ENCODE data around the gene RNLS. TPM values are rescaled to one million over a fixed set of nuclear protein-coding genes. Genes with fewer than 3 reads are reported as not detected.

RNLS gene
- polyA plus RNA-seq (2011; rRNA removed) = 16.8 and 20.0 TPM in 2 replicates
- 9.6 and 11.7 TPM in 2 replicates for polyA plus RNA-seq (2012; cell fraction: cytosol; rRNA removed)
- polyA plus RNA-seq (2012; cell fraction: nucleus; rRNA removed) = 6.3 and 7.2 TPM in 2 replicates
- polyA plus RNA-seq (2017; fragmentation: RNase III; extraction: RNeasy Plus Mini Kit Qiagen cat#74134 plus additional on column Dnase treatment) = 11.7 to 13.2 TPM (median 11.7 TPM) in 3 replicates
- polyA minus RNA-seq (2011; rRNA and poly(A)+ RNA removed) = 9.7 and 14.0 TPM in 2 replicates

DNA sequence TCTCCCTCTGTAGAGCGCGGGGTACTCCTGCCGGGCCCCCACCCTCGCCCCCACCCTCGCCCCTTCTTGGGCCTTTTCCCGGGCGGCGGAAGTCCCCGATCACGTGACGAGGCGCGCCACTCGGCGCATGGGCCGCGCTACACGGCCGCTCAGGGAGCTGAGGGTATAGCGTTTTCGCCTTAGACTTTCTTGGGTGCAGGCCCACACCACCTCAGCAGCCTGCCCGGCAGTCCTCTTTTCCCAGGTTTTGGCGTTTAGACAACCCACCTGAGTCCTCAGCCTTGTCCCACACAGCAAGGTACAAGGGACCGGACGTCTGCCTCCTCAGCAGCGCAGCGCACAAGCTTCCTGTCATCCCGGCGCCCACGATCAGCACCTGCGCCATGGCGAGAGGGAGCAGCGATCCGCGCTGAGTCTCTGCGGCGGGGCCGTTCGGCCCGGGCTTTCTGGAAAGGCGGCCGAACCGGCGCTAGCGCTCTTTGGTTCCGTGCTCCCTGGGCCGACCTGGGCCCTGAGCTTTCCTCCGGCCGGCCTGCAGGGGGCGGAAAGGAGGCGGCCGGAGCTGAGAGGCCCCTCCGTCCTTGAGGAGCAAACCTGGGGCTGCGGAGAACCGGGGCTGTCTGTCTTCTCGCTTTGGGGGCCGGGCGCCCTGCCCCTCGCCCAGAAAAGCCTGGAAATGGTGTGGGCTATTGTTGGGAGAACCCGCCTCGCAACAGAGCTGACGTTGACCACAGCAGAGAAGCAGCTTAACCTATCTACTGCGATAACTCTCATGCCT, at the start of gene RNLS:
TSS of gene RNLS (minus strand) at position 513 of the 778 bp plus-strand sequence.
- FAIRE-seq = no peak
- Histone ChIP-seq H3K27ac (peak within 1 kb of the TSS; percentile 90 to 93), H3K4me3 (peak within 1 kb of the TSS; percentile 67), H3K9me3 (no peaks in the 10 kb centered on the region), H3K4me1 (no peaks in the 10 kb centered on the region), H3K4me2 (peak within 1 kb of the TSS; percentile 80)
- DNase-seq (ENCODE audit: low read depth in 1 of 2, low spot score in 1 of 2) = peak; percentile 21 to 74
- 42% methylated on average over 21 of the region's 63 CpGs for WGBS (ENCODE audit: missing lambda C conversion rate)
- POLR2A ChIA-PET = interaction anchor here (0.6 to 1.8 kb wide), 7 partner anchors 9 to 719 kb away, joined by 3 to 10 read pairs (median 4); partner anchors contain the start of genes KLLN, PTEN and STAMBPL1
- peak; percentile 94 to 96 for ATAC-seq
- CTCF ChIA-PET = interaction anchor here (0.6 to 2.2 kb wide), 24 partner anchors 9 to 410 kb away, joined by 3 to 13 read pairs (median 4); no protein-coding TSS in a partner anchor
- TF ChIP-seq POLR2AphosphoS2 (conservative IDR thresholded peaks at IDR 0.05; ENCODE audit: low read length) (no peak), CHD4 (IDR thresholded peaks at IDR 0.05; ENCODE audit: borderline replicate concordance) (no peak), NPAS2 (CRISPR knock-in tag; IDR thresholded peaks at IDR 0.05; ENCODE audit: borderline replicate concordance) (no peak), ZSCAN20 (CRISPR knock-in tag; IDR thresholded peaks at IDR 0.05) (no peak), SREBF2 (IDR thresholded peaks at IDR 0.05) (no peak), HOXA7 (CRISPR knock-in tag; IDR thresholded peaks at IDR 0.05) (no peak), RAD21 (conservative IDR thresholded peaks at IDR 0.05 in 1 of 2, IDR thresholded peaks at IDR 0.05 in 1 of 2) (peak; percentile 26 to 54; a peak in 4 of 5 replicates), KDM1A (IDR thresholded peaks at IDR 0.05; ENCODE audit: low read depth) (no peak), CBX8 (IDR thresholded peaks at IDR 0.05) (no peak), MAFK (IDR thresholded peaks at IDR 0.05; ENCODE audit: partially characterized antibody) (no peak), ZNF302 (CRISPR knock-in tag; IDR thresholded peaks at IDR 0.05) (no peak), PHF8 (IDR thresholded peaks at IDR 0.05; ENCODE audit: borderline replicate concordance, low read depth) (peak; percentile 82), CHD2 (IDR thresholded peaks at IDR 0.05; ENCODE audit: low read length, partially characterized antibody) (no peak), SMC3 (IDR thresholded peaks at IDR 0.05) (peak; percentile 52), RNF2 (IDR thresholded peaks at IDR 0.05; ENCODE audit: borderline replicate concordance, low read depth) (peak; percentile 73; the same call in 1 of the 2 replicates), ZC3H11A (IDR thresholded peaks at IDR 0.05) (no peak), ZFP36 (IDR thresholded peaks at IDR 0.05; ENCODE audit: borderline replicate concordance, partially characterized antibody) (no peak), FOXS1 (CRISPR knock-in tag; IDR thresholded peaks at IDR 0.05) (no peak), FOSB (CRISPR knock-in tag; IDR thresholded peaks at IDR 0.05) (no peak), HDAC2 (IDR thresholded peaks at IDR 0.05) (no peak), EHF (CRISPR knock-in tag; IDR thresholded peaks at IDR 0.05) (no peak), EHMT2 (IDR thresholded peaks at IDR 0.05; ENCODE audit: low read depth) (no peak), NFE2L2 (conservative IDR thresholded peaks at IDR 0.05; ENCODE audit: low read length) (no peak), NR3C1 (IDR thresholded peaks at IDR 0.05) (no peak)
- TF ChIP-seq, protein P1, sequence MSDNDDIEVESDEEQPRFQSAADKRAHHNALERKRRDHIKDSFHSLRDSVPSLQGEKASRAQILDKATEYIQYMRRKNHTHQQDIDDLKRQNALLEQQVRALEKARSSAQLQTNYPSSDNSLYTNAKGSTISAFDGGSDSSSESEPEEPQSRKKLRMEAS (IDR thresholded peaks at IDR 0.05) = peak; percentile 91
- TF ChIP-seq, protein P2, sequence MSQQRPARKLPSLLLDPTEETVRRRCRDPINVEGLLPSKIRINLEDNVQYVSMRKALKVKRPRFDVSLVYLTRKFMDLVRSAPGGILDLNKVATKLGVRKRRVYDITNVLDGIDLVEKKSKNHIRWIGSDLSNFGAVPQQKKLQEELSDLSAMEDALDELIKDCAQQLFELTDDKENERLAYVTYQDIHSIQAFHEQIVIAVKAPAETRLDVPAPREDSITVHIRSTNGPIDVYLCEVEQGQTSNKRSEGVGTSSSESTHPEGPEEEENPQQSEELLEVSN (IDR thresholded peaks at IDR 0.05; ENCODE audit: borderline replicate concordance, low read depth) = peak; percentile 90
- TF ChIP-seq, protein P3, sequence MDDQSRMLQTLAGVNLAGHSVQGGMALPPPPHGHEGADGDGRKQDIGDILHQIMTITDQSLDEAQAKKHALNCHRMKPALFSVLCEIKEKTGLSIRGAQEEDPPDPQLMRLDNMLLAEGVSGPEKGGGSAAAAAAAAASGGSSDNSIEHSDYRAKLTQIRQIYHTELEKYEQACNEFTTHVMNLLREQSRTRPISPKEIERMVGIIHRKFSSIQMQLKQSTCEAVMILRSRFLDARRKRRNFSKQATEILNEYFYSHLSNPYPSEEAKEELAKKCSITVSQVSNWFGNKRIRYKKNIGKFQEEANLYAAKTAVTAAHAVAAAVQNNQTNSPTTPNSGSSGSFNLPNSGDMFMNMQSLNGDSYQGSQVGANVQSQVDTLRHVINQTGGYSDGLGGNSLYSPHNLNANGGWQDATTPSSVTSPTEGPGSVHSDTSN (IDR thresholded peaks at IDR 0.05) = no peak
- TF ChIP-seq, protein P4, sequence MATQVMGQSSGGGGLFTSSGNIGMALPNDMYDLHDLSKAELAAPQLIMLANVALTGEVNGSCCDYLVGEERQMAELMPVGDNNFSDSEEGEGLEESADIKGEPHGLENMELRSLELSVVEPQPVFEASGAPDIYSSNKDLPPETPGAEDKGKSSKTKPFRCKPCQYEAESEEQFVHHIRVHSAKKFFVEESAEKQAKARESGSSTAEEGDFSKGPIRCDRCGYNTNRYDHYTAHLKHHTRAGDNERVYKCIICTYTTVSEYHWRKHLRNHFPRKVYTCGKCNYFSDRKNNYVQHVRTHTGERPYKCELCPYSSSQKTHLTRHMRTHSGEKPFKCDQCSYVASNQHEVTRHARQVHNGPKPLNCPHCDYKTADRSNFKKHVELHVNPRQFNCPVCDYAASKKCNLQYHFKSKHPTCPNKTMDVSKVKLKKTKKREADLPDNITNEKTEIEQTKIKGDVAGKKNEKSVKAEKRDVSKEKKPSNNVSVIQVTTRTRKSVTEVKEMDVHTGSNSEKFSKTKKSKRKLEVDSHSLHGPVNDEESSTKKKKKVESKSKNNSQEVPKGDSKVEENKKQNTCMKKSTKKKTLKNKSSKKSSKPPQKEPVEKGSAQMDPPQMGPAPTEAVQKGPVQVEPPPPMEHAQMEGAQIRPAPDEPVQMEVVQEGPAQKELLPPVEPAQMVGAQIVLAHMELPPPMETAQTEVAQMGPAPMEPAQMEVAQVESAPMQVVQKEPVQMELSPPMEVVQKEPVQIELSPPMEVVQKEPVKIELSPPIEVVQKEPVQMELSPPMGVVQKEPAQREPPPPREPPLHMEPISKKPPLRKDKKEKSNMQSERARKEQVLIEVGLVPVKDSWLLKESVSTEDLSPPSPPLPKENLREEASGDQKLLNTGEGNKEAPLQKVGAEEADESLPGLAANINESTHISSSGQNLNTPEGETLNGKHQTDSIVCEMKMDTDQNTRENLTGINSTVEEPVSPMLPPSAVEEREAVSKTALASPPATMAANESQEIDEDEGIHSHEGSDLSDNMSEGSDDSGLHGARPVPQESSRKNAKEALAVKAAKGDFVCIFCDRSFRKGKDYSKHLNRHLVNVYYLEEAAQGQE (IDR thresholded peaks at IDR 0.05) = no peak
- TF ChIP-seq, protein P5, sequence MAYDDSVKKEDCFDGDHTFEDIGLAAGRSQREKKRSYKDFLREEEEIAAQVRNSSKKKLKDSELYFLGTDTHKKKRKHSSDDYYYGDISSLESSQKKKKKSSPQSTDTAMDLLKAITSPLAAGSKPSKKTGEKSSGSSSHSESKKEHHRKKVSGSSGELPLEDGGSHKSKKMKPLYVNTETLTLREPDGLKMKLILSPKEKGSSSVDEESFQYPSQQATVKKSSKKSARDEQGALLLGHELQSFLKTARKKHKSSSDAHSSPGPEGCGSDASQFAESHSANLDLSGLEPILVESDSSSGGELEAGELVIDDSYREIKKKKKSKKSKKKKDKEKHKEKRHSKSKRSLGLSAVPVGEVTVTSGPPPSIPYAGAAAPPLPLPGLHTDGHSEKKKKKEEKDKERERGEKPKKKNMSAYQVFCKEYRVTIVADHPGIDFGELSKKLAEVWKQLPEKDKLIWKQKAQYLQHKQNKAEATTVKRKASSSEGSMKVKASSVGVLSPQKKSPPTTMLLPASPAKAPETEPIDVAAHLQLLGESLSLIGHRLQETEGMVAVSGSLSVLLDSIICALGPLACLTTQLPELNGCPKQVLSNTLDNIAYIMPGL (CRISPR knock-in tag; IDR thresholded peaks at IDR 0.05; ENCODE audit: borderline replicate concordance) = peak; percentile 53; the same call in 1 of the 2 replicates
- TF ChIP-seq, protein P6, sequence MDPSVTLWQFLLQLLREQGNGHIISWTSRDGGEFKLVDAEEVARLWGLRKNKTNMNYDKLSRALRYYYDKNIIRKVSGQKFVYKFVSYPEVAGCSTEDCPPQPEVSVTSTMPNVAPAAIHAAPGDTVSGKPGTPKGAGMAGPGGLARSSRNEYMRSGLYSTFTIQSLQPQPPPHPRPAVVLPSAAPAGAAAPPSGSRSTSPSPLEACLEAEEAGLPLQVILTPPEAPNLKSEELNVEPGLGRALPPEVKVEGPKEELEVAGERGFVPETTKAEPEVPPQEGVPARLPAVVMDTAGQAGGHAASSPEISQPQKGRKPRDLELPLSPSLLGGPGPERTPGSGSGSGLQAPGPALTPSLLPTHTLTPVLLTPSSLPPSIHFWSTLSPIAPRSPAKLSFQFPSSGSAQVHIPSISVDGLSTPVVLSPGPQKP (IDR thresholded peaks at IDR 0.05; ENCODE audit: low read depth, low read length) = no peak
